ENCODE measurements around the gene MRPL43. TPM values are rescaled to one million over a fixed set of nuclear protein-coding genes. Genes with fewer than 3 reads are reported as not detected.

MRPL43 gene
- total and polyA plus RNA-seq, 9 of the 15 experiments (the other 6 are each of a cell fraction or from before 2014, with no cell fraction given) = 15.1 to 63.7 (median 37.2) TPM

DNA sequence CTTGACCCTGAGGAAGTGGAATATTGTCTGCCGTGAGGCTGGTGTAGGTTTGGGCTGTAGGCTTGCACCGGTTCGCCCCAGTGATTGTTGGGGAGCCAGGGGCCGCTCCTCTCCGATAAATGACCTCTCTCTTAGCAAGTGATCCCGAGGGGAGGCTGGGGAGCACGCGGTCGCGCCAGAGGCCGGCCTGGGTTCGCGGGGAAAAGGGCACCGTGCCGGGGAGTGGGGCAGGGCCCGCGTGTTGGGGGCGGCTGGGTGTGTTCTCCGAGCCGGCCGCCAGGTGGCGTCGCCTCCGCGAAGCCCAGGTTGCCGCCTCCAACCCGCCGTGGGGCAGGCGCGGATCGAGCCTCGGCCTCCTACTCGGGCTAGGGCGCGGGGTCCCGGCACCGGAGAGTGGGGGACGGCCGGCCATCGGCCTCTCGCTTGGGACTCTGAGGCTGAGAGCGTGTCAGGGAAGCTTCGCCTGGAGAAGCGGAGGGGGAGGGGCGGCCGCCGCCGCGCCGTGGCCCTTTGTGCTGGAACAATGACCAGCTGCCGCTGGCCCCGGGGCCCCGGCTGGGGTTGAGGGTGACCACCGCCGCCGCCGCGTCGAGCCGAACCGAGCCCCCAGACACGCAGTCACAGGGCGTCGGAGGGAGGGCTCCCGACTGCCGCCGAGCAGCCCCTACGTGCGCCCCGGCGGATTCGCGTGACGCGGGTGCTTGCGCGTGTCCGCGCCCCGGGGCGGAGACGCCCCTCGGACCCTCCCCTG lies 11.9 kb upstream of the MRPL43 start (continued):
- TF ChIP-seq ZNF655 (CRISPR knock-in tag; IDR thresholded peaks at IDR 0.05) (no peak), ESRRB (CRISPR knock-in tag; IDR thresholded peaks at IDR 0.05; ENCODE audit: borderline replicate concordance) (no peak), HMG20B (CRISPR knock-in tag; IDR thresholded peaks at IDR 0.05) (no peak), HEY1 (CRISPR knock-in tag; IDR thresholded peaks at IDR 0.05; ENCODE audit: borderline replicate concordance) (no peak), LCOR (CRISPR knock-in tag; IDR thresholded peaks at IDR 0.05) (no peak), MLLT1 (IDR thresholded peaks at IDR 0.05) (no peak), NBN (IDR thresholded peaks at IDR 0.05; ENCODE audit: low read depth) (no peak), PREB (CRISPR knock-in tag; IDR thresholded peaks at IDR 0.05) (no peak), KAT8 (IDR thresholded peaks at IDR 0.05; ENCODE audit: low read depth) (no peak), STAT5A (IDR thresholded peaks at IDR 0.05; ENCODE audit: borderline replicate concordance, low read length) (no peak), PKNOX1 (IDR thresholded peaks at IDR 0.05) (no peak), ZNF785 (CRISPR knock-in tag; IDR thresholded peaks at IDR 0.05) (no peak), ZBTB1 (CRISPR knock-in tag; IDR thresholded peaks at IDR 0.05; ENCODE audit: borderline replicate concordance, low read depth) (no peak), ARID2 (IDR thresholded peaks at IDR 0.05) (no peak)
- TF ChIP-seq, protein P1, sequence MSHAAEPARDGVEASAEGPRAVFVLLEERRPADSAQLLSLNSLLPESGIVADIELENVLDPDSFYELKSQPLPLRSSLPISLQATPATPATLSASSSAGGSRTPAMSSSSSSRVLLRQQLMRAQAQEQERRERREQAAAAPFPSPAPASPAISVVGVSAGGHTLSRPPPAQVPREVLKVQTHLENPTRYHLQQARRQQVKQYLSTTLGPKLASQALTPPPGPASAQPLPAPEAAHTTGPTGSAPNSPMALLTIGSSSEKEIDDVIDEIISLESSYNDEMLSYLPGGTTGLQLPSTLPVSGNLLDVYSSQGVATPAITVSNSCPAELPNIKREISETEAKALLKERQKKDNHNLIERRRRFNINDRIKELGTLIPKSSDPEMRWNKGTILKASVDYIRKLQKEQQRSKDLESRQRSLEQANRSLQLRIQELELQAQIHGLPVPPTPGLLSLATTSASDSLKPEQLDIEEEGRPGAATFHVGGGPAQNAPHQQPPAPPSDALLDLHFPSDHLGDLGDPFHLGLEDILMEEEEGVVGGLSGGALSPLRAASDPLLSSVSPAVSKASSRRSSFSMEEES (CRISPR knock-in tag; IDR thresholded peaks at IDR 0.05) = no peak
- TF ChIP-seq, protein P2, sequence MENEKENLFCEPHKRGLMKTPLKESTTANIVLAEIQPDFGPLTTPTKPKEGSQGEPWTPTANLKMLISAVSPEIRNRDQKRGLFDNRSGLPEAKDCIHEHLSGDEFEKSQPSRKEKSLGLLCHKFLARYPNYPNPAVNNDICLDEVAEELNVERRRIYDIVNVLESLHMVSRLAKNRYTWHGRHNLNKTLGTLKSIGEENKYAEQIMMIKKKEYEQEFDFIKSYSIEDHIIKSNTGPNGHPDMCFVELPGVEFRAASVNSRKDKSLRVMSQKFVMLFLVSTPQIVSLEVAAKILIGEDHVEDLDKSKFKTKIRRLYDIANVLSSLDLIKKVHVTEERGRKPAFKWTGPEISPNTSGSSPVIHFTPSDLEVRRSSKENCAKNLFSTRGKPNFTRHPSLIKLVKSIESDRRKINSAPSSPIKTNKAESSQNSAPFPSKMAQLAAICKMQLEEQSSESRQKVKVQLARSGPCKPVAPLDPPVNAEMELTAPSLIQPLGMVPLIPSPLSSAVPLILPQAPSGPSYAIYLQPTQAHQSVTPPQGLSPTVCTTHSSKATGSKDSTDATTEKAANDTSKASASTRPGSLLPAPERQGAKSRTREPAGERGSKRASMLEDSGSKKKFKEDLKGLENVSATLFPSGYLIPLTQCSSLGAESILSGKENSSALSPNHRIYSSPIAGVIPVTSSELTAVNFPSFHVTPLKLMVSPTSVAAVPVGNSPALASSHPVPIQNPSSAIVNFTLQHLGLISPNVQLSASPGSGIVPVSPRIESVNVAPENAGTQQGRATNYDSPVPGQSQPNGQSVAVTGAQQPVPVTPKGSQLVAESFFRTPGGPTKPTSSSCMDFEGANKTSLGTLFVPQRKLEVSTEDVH (IDR thresholded peaks at IDR 0.05; ENCODE audit: low read depth, partially characterized antibody) = no peak
- TF ChIP-seq, protein P3, sequence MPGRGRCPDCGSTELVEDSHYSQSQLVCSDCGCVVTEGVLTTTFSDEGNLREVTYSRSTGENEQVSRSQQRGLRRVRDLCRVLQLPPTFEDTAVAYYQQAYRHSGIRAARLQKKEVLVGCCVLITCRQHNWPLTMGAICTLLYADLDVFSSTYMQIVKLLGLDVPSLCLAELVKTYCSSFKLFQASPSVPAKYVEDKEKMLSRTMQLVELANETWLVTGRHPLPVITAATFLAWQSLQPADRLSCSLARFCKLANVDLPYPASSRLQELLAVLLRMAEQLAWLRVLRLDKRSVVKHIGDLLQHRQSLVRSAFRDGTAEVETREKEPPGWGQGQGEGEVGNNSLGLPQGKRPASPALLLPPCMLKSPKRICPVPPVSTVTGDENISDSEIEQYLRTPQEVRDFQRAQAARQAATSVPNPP (IDR thresholded peaks at IDR 0.05; ENCODE audit: borderline replicate concordance, insufficient read depth, insufficient read length) = no peak
